Measurements from ENCODE around the gene TNS3. TPM values are rescaled to one million over a fixed set of nuclear protein-coding genes. Genes with fewer than 3 reads are reported as not detected.

Gene TNS3
- total RNA-seq, 1 donor from 2014 or later = 7.3 TPM

DNA sequence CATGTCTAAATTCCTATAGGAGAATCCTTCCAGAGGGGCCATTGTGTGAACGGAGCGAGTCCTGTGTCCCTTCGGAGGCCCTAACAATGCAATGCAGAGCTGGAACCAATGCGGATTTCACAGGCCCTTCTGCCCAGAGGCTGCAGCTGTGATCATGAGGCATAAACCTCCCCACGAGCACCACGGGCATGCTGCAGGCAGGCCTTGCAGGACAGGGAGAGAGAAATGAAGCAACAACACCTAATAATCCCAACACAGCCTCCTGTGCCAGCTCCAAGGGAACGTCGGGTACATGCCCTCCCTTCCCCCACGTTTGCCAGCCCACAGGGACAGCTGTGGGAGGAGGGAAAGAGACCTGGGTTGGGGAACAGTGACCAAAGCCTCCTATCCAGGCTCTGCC lies 74.4 kb downstream of the TNS3 start:
- DNase-seq (ENCODE audit: low read depth in 2 of 2) = no peak

DNA sequence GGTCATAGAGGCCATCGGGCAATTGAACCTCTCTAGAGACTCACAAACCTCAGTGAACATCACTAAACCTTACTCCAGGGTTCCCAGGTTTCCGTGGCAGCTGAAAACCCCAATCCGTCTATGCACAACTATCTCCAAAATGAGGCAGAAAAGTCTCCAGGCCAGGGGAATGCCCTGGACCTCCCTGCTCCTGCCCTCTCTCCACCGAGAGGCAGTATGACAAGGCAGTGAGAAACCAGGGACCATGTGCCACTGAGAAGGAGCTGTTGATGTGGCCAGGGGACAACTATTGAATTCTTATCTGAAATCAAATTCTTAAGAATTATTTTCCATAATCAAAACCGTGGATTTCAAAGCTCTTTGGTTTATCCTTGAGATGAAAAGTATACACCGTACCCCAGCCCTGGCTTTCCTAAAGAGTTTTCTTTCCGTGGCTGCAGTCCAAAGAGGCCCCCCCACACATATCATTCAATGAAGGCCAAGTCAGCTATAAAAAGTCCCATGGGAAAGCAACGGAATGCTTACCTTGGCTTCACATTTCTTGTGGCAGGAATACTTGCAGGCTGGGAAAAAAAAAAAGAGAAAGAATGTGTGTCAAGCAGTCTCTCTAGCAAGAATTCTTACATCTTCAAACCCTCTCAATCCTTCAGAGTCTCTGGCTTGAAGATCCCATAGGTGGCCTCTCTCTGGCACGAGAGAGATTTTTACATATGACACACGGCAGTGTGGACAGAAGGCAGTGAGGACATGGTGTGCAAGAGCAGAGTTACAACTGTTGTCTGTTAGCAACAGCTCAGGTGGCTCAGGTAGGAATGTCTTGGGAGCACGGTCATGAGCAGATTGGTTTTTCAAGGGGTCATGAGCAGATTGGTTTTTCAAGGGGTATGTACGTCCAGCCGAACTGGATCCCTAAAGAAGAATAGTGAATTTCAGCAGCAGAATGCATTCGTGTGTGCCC lies 75.2 kb downstream of the TNS3 start:
- DNase-seq (ENCODE audit: low read depth in 2 of 2) = peak in 1 of 2 donors; percentile 50

DNA sequence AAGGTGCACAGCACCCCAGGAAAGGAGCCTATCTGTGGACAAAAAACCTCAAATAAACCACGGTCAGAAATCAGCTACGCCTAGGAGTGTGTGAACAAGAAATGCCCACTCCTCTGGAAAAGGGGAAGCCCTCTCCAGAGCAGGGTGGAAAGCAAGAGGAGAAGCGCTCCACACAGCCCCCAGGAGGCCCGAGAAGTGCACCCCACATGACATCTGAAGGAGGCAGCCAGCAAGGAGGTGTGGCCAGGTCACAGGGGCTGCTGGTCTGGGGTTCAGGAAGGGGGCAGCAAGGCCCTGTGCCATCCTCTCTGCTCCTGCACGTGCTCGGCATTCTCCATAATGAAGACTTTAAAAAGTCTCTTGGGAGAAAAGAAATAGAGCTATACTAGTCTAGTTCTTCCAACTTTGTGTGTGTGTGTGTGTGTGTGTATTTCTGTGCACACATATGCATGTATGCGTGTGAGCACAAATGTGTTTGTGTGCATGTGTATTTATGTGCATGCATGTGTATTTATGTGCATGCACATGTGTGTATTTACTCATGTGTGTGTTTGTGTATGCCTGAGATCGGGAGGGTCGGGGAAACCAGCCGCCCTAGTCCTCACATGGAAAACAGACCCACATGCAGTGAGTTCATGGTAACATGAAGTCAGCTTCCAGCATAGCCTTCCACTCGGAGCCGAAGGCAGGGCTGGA lies 76.5 kb downstream of the TNS3 start:
- no peak for DNase-seq (ENCODE audit: low read depth in 2 of 2)

DNA sequence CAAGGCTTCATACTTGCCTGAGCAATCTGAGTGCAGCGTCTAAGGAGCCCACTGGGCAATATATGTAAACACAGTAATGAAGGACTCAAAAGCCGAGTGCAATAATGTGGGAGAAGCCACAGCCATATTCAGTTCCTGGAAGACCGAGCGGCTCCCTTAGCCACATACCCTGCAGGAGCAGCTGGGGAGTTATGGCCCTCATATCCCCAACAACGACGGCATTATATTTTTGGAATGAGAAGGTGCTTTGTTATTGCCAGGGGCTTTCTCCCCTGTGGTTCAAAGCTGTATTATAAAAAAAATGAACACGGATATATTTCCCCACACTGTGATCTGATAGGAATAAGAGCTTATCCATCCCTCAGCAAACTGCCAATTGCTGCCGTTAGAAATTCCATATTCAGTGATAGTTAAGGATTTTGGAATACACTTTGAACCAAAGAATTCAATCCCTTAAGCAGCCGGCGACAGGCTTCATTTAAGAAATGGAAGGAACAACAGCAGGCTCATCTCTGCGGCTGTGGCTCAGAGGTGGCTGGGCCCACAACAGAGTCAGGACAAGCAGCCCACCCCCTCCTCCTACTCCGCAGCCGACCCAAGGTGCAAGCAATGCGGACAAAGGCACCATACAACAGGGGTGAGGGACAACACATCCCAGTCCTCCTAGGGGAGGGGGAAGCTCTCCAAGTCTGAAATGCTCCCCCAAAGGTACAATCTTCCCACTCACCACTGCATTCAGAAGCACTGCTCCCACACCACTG lies 77.2 kb downstream of the TNS3 start:
- DNase-seq (ENCODE audit: low read depth in 2 of 2) = no peak

DNA sequence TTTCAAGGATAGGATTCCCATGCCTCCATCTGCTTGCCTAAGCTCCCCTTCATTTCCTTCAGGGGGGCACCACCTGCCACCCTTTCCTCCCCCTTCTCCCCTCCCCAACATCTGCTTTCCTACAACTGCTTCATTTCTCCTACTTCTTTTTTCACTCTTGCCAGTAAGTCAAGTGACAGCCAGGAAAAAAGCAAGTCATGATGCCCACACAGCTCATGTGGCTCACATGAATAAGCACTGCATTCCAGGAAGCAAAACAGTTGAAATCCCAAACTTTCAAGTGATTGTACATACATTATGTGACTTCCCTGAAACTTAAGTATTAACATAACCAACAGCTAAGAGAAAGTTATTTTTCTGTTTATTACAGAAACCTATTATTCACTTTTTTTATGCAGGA lies 78.6 kb downstream of the TNS3 start:
- DNase-seq (ENCODE audit: low read depth in 2 of 2) = no peak

DNA sequence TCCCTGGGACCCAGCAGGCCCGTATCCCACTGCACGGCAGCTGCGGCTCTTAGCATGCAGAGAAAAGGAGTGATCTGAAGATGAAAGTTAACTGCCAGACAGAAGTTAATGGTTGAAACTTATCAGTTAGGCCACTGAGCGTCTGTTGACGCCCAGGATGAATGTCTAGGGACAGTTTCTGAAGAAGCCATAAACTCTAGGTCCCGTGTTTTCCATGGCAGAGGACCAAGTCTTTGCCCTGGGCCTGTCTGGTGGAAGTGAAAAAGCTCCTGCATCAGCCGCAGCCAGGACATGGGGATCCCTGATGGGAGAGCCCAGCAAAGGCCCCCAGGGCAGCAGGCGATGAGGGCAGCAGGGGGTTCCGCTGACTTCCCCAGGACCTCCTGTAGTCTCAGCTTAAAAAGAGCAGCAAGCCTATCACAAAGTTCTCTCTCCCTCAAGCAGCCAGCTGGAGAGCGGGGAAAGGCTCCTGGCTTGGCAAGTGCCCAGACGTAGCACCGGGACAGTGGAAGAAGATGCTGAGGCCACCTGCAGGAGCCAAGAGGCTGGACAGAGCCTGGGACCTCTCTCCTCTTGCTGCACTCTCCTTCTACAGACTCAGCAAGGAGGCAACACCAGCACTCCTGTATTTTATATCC lies 79.6 kb downstream of the TNS3 start:
- no peak for DNase-seq (ENCODE audit: low read depth in 2 of 2)

DNA sequence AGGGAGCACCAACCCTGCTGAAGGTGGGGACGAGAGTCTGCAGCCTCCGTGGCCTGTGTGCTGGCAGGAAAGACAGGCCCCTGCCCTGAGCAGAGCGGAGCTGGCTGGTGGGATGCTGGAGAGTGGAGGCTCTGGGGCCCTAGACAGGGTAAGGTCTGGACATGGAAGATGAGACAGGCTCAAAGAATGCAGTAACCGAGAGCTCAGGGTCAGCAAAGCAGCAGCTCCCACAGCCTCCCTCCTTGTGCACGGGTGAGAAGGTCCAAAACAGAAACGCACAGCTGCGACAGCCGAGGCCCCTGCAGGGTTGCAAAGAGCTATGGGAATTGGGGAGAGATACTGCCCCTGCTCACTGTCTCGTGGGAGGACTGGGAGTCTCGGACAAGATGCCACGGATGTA lies 80.5 kb downstream of the TNS3 start:
- no peak for DNase-seq (ENCODE audit: low read depth in 2 of 2)

DNA sequence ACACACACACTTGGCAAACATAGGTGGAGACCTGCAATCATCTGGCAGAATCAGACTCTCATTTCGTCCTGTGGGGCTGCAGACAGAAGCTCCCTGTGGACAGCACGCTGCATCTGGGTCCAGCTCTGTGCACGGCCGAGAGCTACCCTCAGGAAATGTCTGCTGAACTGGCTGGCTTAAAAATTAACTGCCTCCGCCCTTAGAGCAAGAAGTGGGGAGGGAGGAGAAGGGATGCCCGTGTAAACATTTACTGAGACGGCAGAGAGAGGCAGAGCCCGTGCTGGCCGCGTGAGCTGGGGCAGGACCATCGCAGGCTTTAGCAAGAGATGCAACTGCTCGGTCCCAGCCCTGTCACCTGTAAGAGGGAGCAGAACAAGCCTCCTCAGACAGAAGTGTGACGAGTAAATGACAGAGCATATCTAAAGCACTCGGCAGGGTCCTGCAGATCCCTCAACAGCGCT lies 81.8 kb downstream of the TNS3 start:
- DNase-seq (ENCODE audit: low read depth in 2 of 2) = no peak

DNA sequence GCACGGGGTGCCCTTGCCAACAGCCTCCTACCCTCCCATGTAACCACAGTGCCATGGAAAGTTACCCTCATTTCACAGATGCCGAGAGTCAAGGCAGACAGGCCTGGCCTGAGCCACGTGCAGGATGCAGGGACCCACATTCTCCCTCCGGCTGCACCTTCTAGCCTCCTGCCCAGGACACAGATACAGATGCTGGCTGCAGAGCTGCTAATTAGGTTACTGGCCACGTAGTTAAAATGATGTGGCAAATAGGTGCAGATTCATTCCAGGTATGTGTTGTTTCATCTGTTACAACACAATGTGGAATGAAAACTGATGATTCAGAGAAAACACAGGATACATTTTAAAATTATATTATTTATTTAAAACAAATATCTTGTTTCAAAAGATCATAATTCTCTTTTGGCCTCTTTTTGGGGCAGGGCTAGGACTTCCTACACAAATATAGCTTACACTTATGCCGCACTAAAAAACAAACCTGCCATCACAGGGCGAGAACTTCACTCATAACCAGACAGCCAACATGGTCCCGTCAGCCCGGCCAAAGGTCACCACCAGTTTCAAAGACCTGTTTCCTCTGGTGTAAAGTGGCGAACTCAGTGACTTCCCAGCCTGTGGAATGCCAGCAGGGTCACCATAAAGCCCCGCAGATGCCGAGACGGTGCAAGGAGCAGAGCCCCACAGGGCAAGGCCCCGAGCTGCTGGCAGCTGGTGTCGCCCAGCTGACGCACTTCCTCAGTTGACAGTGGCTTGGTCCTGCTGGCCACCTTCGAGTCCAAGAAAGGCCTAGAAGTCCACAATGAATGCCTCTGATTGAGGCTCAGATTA lies 83.5 kb downstream of the TNS3 start:
- DNase-seq (ENCODE audit: low read depth in 2 of 2) = no peak

DNA sequence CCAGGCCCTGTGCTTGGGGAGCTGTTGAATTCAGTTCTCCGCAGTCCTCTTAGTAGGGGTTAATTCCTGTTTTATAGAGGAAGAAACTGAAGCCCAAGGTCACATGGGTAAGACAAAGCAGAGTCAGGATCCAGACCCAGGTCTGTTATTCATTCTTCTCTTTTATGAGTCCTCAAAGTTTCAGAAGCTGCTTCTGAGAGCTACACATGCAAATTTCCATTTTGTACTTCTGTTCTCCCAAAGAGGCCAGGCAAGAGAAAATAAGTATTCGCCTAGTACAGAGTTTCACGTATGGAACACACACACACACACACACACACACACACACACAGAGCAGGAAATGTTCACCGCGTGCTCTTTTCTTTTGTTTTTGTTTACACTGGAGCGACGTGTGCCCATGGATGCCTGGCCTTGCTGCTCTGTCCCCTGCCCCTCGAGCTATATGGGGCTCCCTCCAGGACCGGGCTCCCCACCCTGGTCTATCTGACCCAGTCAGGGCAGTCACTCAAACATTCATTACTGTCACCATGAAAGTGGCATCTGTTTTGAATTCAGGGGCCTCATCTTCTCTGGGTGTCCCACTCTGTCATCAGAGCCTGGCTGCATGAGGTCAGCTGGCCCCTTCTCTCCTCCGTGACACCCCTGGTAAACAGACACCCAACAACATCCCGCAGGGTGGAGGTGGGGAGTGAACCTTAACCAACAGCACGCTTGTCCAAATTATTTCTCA lies 84.4 kb downstream of the TNS3 start:
- peak; percentile 31 to 47 for DNase-seq (ENCODE audit: low read depth in 2 of 2)

DNA sequence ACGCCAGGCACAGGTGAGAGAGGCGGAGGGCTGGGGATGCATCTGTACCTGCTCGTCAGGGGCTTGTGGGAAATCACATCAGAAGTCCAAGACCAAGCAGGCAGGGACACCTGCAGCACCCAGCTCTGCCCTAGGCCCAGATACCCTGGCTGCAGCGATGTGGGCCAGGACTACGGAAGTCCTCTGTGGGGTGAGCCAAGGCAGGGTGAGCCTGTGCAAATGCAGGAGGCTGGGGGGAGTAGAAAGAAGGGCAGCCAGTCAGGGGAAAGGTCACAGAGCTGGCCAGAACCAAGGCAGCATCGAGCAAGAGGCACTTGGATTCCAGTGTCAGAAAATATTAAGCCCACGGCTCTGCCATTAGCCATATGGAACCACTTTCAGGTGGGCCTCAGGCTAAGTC lies 85.2 kb downstream of the TNS3 start:
- no peak for DNase-seq (ENCODE audit: low read depth in 2 of 2)

DNA sequence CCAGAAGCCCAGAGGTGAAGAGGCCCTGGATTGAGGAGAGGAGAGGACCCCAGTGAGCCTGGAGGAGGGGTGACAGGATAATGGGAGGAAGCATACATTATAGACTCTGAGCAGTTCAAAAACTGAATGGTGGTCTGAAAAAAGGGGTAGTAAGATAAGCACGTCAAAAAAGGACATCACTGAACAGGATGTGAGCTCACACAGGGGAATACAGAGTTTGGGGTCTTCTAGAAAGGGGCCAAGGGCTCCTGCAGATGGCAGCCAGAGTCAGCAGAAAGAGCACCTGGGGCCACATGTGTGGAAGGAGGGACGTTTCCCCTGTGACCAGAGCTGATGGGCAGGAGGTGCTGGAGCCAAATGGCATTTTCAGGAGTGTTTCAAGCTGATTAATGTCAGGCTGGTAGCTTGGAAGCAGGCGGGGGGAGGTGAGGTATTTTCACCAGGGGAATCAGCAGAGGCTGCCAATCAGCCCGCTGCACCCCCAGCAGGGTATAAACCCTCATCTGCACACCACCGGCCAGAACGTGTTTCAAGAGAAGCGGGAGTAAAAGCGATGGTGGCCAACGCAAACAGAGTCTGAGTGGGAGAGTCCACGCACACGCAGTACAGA lies 85.8 kb downstream of the TNS3 start:
- DNase-seq (ENCODE audit: low read depth in 2 of 2) = no peak

DNA sequence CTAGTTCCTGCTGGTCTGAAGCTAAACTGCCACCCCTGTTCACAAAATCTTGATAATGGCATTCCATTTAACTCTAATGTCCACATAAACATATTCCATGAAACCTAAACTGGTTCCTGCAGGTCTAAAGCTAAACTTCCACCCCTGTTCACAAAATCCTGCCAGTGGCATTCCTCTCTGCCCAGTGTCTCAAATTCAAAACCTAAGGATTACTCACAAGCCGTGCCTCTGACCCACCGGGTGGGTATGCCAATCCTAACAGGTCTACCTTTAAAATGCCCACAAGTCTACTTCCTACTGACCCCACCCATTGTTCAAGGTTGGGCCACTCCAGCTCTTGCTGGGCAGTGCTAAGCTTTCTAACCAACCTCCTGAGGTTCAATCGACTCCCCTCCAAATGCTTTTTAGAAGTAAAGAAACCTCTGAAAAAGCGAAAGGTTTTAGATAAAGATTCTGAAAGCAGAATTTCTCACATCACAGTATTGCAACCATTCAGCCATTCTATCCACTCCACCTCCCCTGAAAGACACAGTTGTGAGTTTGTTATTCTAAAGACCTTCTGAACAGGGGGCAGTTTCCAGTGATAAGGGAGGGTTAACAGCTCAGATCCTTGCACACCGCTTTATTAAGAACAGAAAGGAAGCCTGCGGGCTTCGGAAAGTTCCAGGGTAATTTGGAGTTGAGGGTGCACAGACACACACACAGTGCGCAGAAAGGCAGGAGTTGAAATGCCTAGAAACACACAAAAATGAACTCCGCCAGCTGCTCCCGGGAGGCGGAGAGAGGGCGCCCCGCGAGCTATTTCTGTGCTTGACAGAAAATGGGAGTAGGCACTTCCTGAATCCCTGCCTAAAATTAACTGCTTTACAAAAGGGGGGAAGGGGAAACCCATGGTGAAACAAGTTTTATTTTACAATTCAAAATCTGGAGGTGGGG lies 87.7 kb downstream of the TNS3 start:
- no peak for DNase-seq (ENCODE audit: low read depth in 2 of 2)

DNA sequence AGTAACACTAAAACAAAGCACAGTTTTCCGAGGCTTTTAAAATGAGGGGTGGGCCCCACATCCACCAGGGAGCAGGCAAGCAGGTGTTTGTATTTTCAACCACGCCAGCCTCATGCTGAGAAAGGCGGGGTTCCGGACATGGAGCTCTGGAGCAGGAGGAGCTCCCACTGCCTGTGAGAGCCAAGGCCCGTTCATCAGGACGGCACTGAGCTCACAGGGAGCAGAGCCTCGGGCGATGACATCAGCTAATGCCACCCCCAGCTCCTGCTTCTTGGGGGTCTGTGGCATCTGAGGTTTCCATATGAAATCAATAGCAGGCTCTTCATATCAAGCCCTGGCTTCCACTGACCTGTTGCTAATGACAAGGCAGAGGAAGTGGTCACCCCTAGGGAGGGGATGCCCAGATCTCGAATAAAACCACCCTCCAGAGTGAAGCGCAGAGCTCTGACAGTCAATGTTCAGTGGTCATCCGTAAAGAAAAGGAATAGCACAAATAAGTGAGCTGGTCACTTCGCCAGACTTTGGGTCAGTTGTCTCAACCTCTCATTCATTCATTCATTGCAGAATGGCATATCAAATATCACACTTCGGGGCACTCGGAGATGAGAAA lies 89.1 kb downstream of the TNS3 start:
- DNase-seq (ENCODE audit: low read depth in 2 of 2) = no peak

DNA sequence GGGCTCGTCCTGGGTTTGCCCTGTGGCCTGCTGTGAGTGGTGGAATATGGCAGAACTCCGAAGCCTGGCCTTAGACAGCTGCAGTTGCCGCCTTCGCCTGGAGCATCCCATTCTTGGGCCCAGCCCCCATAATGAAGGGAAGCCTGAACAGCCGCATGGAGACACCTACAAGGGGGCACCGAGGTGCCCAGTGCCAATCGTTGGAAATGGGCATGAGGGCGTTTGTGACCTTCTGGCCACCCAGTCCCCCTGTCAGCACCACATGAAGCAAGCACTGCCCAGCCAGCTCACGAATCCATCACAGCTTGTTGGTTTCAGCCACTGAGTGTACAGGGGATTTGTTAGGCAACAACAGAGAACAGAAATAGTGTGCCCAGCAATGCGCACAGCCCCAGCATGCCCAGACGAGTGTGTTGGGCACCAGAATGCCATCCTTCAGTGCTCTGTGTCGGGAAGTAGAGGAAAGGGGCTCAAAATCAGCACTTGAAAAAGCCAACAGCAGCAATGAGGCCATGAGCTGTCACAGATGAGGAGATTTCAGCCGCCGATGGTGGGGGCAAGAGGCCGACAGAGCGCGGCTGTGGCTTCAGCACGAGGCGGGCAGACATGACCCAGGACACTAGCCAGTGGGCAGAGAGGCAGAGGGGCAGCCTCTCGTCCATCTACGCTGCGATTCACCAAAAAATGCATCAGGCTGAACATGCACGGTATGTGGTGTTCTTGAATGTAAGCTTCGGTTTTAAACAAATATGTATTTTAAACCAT lies 91.2 kb downstream of the TNS3 start:
- DNase-seq (ENCODE audit: low read depth in 2 of 2) = no peak

DNA sequence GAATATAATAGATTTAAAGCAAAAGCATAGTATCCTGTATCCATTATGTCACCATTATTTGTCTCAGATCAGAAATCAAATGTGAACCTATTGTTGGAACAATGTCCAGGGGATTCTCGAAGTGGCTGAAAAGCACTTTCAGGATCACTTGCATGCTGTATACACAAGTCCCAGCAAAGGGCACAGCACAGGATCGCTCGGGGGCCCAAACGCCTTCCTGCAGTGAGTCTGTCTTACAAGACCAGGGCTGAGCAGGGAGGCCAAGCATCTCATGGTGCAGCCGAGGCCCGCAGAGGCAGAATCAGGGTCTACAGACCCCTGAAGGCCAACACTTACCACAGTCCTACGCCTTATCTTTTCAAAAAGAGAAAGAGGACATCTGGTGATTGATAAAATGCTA lies 92.3 kb downstream of the TNS3 start:
- no peak for DNase-seq (ENCODE audit: low read depth in 2 of 2)

DNA sequence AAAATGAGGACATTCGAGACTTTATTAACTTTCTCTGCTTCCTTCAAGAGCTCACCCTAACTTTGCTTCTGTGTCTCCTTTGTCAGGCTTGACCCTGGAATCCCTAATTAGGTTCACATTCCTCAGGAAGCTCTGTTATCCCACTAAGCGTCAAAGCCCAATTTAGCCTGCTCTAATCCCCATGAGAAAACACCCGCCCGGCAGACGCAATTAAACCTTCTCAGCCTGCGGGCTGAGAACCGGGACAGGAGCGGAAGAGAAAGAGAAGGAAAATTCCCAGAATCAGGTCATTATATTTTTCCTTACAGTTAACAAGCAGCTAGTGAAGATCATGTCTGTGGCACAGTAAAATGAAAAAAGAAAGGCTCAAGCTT lies 93.0 kb downstream of the TNS3 start:
- no peak for DNase-seq (ENCODE audit: low read depth in 2 of 2)
